OCI-LY1 (cell line): ENCODE measurements around the gene HEY2.

Experiments
- H2AFZ ChIP-seq: fragments of 200-600 bp; sonication (generic), shearing (Covaris generic); 2 replicates; pipeline ENCODE4 v1.6.0; 2014; ENCODE audit warnings: antibody characterized with exemption, mild to moderate bottlenecking, low read length
- H3F3A ChIP-seq: fragments of 200-600 bp; sonication (generic), shearing (Covaris generic); 2 replicates; pipeline ENCODE4 v1.6.0; 2014; ENCODE audit warnings: mild to moderate bottlenecking, antibody characterized with exemption, low read length, moderate library complexity; ENCODE audit not compliant: insufficient read depth
- H3K27ac ChIP-seq: fragments of 200-600 bp; sonication (generic); 2 replicates; pipeline ENCODE4 v1.5.1; 2014; ENCODE audit warnings: low read length, mixed run types, mild to moderate bottlenecking, low read depth; ENCODE audit not compliant: poor library complexity, severe bottlenecking
- H3K27me3 ChIP-seq: fragments of 200-600 bp; sonication (generic); 2 replicates; pipeline ENCODE4 v1.6.0; 2014; ENCODE audit warnings: antibody characterized with exemption, mild to moderate bottlenecking, low read length, moderate library complexity; ENCODE audit not compliant: insufficient read depth
- H3K36me3 ChIP-seq: fragments of 200-600 bp; sonication (generic); 2 replicates; pipeline ENCODE4 v1.6.1; 2014; ENCODE audit warnings: mild to moderate bottlenecking, antibody characterized with exemption, low read length, moderate library complexity, mixed read lengths; ENCODE audit not compliant: insufficient read depth
- H3K4me1 ChIP-seq: fragments of 200-600 bp; sonication (generic); 2 replicates; pipeline ENCODE4 v1.5.1; 2014; ENCODE audit warnings: mild to moderate bottlenecking, low read length, moderate library complexity; ENCODE audit not compliant: insufficient read depth, severe bottlenecking
- H3K4me2 ChIP-seq: fragments of 200-600 bp; sonication (generic), shearing (Covaris generic); 2 replicates; pipeline ENCODE4 v1.6.1; 2014; ENCODE audit warnings: low read length
- H3K4me3 ChIP-seq: fragments of 200-600 bp; sonication (generic); 2 replicates; pipeline ENCODE4 v1.5.1; 2014; ENCODE audit warnings: low read length, low read depth, mild to moderate bottlenecking, mixed read lengths; ENCODE audit not compliant: poor library complexity, severe bottlenecking
- H3K79me2 ChIP-seq: fragments of 200-600 bp; shearing (Covaris generic); 2 replicates; pipeline ENCODE4 v1.6.1; 2016; ENCODE audit warnings: mixed run types, low read length, mixed read lengths; ENCODE audit not compliant: insufficient read depth
- H3K9ac ChIP-seq: fragments of 200-600 bp; sonication (generic), shearing (Covaris generic); 2 replicates; pipeline ENCODE4 v1.6.1; 2014; ENCODE audit warnings: mild to moderate bottlenecking, low read length, mixed read lengths
- H3K9me2 ChIP-seq: fragments of 200-600 bp; sonication (generic), shearing (Covaris generic); 2 replicates; pipeline ENCODE4 v1.6.1; 2014; ENCODE audit warnings: low read depth, mild to moderate bottlenecking, low read length, mixed read lengths
- H3K9me3 ChIP-seq: fragments of 200-600 bp; shearing (Covaris generic); 2 replicates; pipeline ENCODE4 v1.6.1; 2014; ENCODE audit warnings: low read length, mixed read lengths
- H4K20me1 ChIP-seq: fragments of 200-600 bp; sonication (generic), shearing (Covaris generic); 2 replicates; pipeline ENCODE4 v1.6.0; 2016; ENCODE audit warnings: mild to moderate bottlenecking, low read length; ENCODE audit not compliant: insufficient read depth
- CTCF ChIP-seq: fragments of 200-600 bp; sonication (generic), shearing (Covaris generic); IDR thresholded peaks from 2 replicates; pipeline ENCODE4 v1.5.1; 2017; ENCODE audit warnings: mild to moderate bottlenecking, antibody characterized with exemption, low read length, moderate library complexity, mixed read lengths
- EZH2 ChIP-seq: fragments of 200-600 bp; sonication (generic), shearing (Covaris generic); IDR thresholded peaks from 2 replicates; pipeline ENCODE4 v1.8.0; 2017; ENCODE audit warnings: borderline replicate concordance, mixed run types, mild to moderate bottlenecking, antibody characterized with exemption, low read length, moderate library complexity, mixed read lengths

Gene HEY2

GRCh38 chr6:125717120-125717731, 32.2 kb upstream of the HEY2 start:
- no peaks in the 10 kb centered on the region for H3K9me2 ChIP-seq
- no peaks in the 10 kb centered on the region for H4K20me1 ChIP-seq
- no peaks in the 10 kb centered on the region for H3K79me2 ChIP-seq
- H3F3A ChIP-seq: no peaks in the 10 kb centered on the region
- peak overlapping the region; percentile 37 for H3K4me3 ChIP-seq
- H3K4me1 ChIP-seq: peaks cover 61% of the 10 kb centered on the region
- no peak overlapping the region for H2AFZ ChIP-seq
- TF ChIP-seq CTCF (no peak), EZH2 (no peak)
- H3K27me3 ChIP-seq: no peaks in the 10 kb centered on the region
- peak overlapping the region; percentile 61 for H3K9ac ChIP-seq
- peak overlapping the region; percentile 92 for H3K27ac ChIP-seq
- no peaks in the 10 kb centered on the region; the same call in 1 of the 2 replicates for H3K9me3 ChIP-seq
- peak overlapping the region; percentile 54 for H3K4me2 ChIP-seq
- H3K36me3 ChIP-seq: no peaks in the 10 kb centered on the region

- H2AFZ ChIP-seq: no peak overlapping the region
- H3K4me3 ChIP-seq: peak overlapping the region; percentile 37
- peak overlapping the region; percentile 54 for H3K4me2 ChIP-seq
Observed at GRCh38 chr6:125718109-125718508, 31.3 kb upstream of the HEY2 start.

GRCh38 chr6:125722886-125723285, 26.5 kb upstream of the HEY2 start:
- no peak overlapping the region for H3K4me2 ChIP-seq
- H3K9me2 ChIP-seq: no peaks in the 10 kb centered on the region
- no peaks in the 10 kb centered on the region for H3K36me3 ChIP-seq
- H3K27ac ChIP-seq: no peak overlapping the region
- H3F3A ChIP-seq: no peaks in the 10 kb centered on the region
- H3K9ac ChIP-seq: no peak overlapping the region
- H3K27me3 ChIP-seq: no peaks in the 10 kb centered on the region
- H3K4me1 ChIP-seq: peaks cover 24% of the 10 kb centered on the region
- H4K20me1 ChIP-seq: no peaks in the 10 kb centered on the region
- no peaks in the 10 kb centered on the region for H3K79me2 ChIP-seq
- no peak overlapping the region for H2AFZ ChIP-seq
- H3K4me3 ChIP-seq: no peak overlapping the region
- no peaks in the 10 kb centered on the region for H3K9me3 ChIP-seq
- TF ChIP-seq EZH2 (no peak), CTCF (no peak)

More at GRCh38 chr6:125718109-125718508, 31.3 kb upstream of the HEY2 start:
- H3K9me3 ChIP-seq: no peaks in the 10 kb centered on the region
- no peaks in the 10 kb centered on the region for H3K79me2 ChIP-seq
- H3K9me2 ChIP-seq: no peaks in the 10 kb centered on the region
- H3K9ac ChIP-seq: peak overlapping the region; percentile 61
- peaks cover 61% of the 10 kb centered on the region for H3K4me1 ChIP-seq
- no peaks in the 10 kb centered on the region for H3K36me3 ChIP-seq
- H3K27ac ChIP-seq: peak overlapping the region; percentile 92
- no peaks in the 10 kb centered on the region for H4K20me1 ChIP-seq
- H3K27me3 ChIP-seq: no peaks in the 10 kb centered on the region
- no peaks in the 10 kb centered on the region for H3F3A ChIP-seq
- TF ChIP-seq EZH2 (no peak), CTCF (no peak)
